GM21529 (cell line): ENCODE measurements around the gene LHX3.

Source experiments
- ATAC-seq: cut with Tn5 transposase; IDR thresholded peaks from one replicate; pipeline ENCODE4 v1.9.1; 2021; ENCODE audit not compliant: unreplicated experiment

LHX3 gene

DNA sequence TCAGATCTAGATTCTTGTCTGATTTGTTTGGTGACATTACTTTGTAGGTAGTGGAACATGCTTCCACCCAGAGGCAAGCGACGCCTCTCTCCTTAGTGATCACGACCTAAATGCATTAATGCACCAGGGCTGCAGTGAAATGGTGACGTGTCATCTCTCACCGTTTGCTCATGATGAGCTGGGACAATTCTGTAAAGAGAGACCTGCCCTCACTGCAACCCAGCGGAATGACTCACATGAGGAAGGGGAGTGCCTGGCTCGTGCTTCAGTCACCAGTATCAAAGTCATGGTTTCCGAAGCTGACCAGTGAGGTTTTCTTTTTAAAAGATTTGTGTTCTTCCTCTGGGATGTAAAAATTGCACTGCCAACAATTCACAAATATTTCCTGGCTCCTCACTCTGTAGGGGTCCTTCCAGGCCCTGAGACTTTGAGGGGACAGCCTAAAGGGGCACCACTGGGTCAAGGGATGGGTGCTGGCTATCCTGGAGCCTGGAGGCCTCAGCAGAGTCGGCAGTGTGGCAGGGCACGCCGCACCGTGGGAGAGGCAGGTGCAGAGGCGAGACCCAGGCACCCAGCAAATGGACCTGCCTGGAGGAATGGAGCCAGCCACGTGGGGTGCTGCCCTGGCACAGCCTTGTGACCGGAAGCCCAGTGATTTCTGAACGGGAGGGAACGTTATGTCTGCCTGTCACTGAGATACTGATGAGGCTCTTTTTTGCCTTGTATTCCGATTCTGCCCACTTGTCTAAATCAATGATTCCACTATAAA is 23.4 kb upstream of the LHX3 start:
- ATAC-seq, result no peak

- no peak for ATAC-seq
Measured at GRCh38 chr9:136226680-136227407, 21.9 kb upstream of the LHX3 start.

- peak; percentile 66 for ATAC-seq
Measured at GRCh38 chr9:136225748-136226679, 21.1 kb upstream of the LHX3 start.

- ATAC-seq, result peak; percentile 60
Measured at GRCh38 chr9:136225366-136225747, 20.4 kb upstream of the LHX3 start.

- no peak for ATAC-seq
Measured at GRCh38 chr9:136223871-136224640, 19.1 kb upstream of the LHX3 start.

DNA sequence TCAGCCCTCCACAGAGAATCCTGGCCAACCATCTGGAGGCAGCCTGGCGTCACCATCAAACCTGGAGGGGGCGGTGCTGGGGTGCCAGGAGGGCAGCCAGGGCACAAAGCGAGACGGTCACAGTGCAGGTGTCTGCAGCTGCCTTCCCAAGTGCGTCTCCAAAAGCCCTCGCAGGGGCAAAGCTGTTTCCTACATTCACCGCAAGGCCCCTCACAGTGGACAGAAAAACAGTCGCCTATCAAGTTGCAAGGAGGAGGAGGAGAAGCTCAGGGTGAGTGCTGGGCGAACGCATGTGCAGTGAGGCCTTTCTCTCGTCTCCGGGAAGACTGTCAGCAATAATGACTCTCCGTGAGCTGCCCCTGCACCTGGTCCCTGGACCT is 18.0 kb upstream of the LHX3 start:
- no peak for ATAC-seq

DNA sequence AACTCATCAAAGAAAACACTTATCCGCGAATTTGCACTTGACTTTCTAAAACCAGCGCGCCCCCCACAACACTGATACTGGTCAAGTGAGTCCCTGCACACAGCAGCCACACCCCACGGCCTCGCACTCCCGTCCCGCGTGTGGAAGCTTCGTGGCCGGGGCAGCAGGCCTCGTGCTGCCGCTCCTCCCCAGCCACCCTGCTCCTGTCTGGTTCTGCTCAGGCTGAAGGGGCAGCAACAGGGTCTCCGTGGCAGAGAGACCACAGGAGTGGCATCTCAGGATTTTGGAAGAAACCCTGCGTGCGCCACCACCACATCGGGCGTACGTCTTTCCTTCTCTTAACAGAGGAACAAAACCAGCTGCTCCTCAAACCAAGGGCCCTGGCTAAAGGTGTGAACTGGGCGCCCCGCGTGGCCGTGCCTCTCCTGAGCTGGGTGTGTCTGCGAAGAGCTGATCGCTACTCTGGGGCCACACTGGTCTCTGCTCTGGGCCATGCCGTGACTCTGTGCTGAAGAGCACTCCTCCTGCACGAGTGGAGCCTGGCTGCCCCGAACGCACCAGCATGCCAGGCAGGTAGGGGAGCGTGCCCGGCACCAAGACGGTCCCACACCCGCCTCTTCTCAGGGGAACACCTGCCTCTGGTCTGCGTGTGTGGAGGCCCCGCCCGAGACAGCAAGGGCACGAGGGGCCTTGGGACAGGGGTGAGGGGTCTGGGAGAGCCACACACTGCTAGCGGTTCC is 17.4 kb upstream of the LHX3 start:
- no peak for ATAC-seq

GRCh38 chr9:136220017-136220729 is 15.2 kb upstream of the LHX3 start:
- ATAC-seq, result no peak

DNA sequence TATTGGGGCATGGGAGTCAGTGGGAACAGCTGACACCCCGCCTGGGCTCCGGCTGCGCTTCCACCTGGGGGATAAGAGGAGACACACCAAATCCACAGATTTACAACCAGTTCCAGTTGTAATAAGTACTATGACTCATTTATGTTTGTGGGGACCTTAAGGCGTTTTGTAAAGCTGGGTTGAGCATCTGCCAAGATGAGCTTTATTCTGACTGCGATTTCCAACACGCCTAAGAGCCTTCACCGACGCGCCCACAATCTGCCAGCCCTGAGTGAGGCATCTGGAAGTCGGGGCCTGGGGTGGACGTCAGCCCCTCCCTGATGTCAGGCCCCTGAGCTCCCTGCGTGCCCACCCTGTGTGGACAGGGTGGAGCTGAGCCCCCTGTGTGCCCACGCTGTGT is 14.3 kb upstream of the LHX3 start:
- ATAC-seq, result no peak

- no peak for ATAC-seq
Measured at GRCh38 chr9:136218673-136219072, 13.7 kb upstream of the LHX3 start.

- ATAC-seq, result no peak
Measured at GRCh38 chr9:136218271-136218670, 13.3 kb upstream of the LHX3 start.

- ATAC-seq, result no peak
Measured at GRCh38 chr9:136216541-136217244, 11.8 kb upstream of the LHX3 start.

- no peak for ATAC-seq
Measured at GRCh38 chr9:136213733-136214132, 8.8 kb upstream of the LHX3 start.

DNA sequence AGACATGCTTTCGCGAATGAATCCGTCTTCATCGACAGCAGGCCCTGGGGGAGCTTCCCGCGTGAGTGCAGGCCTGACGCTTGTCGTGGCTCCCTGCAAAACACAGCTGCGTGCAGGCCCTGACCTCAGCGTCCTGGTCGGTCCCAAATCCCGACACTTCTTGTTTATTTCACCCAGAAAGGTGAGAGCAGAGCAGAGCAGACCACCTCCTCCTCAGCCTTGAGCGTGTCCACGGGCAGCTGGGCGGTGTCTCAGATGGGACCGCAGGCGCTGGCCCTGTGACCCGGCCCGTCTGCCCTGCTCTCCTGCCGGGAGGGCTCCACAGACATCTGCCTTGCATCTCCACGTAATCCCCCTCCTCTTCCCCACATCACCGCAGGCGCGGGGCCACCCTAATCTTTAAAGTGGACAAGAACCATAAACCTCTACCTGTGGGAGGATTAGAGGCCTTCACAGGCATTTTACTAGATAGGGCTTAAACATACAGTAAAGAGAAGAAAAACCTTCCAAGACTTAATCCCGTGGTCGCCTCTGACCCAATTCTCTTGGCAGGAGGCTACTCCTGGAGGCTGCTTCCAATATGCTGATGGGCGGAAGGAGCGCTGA is 7.5 kb upstream of the LHX3 start:
- no peak for ATAC-seq

DNA sequence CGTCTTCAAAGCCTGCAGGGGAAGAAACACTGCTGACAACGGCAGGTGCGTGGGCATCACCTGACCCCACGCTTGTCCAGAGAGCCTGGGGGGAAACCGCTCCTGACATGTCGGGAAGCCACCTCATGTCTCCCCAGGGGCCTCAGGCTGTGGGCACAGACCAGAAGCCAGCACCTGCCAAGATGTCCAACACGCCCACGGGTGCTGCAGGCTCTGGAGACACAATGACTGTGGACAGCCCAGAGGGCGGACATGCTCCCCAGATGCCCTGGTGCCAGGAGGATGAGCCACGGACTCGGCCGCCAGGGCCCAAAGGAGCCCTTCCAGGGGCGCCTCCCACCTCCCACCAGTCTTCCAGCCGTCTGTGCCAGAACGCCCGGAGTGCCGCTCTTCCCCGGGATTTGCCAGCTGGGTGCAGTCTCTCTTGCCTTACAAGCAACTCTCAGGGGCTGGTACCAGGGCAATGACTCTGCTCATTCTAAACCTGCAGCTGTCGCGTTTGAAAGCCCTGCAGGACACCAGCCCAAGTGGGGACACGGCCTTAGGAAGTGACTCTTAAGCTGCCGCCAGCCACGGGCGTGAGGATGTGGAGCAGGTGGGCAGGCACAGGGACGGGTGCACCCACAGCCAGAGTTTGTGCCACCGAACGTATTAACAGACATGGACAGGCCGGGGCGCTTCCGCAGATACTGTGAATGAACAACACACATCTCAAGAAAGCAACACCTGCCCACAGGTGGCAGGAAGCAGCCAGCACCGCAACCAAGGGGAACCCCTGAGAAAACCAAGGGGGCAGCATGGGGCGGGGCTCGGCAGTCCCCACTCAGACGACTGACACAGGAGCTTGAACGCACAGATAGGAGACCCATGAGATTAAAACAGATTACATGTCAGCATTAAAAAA is 6.8 kb upstream of the LHX3 start:
- ATAC-seq, result no peak

GRCh38 chr9:136211006-136211405 is 6.1 kb upstream of the LHX3 start:
- ATAC-seq, result no peak

DNA sequence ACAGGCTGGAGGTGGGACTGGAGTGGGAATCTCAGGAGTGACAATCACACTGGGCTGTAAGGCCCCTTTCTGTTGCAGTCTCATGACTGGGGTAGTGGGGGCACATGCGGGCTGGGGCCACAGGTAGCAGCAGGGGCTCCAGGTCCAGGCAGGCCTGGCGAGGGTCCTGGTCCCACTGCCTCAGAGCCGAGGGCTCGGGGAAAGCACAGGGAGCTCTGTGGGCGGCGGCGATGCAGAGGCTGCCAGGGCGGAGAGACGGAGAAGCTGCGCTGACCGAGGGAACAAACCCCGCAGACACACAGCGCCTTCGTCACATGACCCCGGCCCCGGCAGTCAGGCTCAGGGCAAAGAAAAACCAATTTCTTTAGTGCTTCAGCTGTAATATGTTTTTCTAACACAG is 5.3 kb upstream of the LHX3 start:
- no peak for ATAC-seq
